Upper lobe of left lung (tissue), 4 donors: ENCODE results near the gene HPS1.

Source experiments
- EP300 ChIP-seq, 4 donors: sonication (generic); formaldehyde crosslinking; IDR thresholded peaks; one replicate each; pipeline ENCODE4 v1.5.1; 2017; ENCODE audit warnings: antibody characterized with exemption in 4 of 4, control low read depth in 2 of 4
- POLR2A ChIP-seq, 4 donors: fragments of 450-650 bp; IDR thresholded peaks; one replicate each; pipeline ENCODE4 v1.5.1; 2016 to 2017; ENCODE audit warnings: antibody characterized with exemption in 4 of 4, mild to moderate bottlenecking in 2 of 4
- POLR2AphosphoS5 ChIP-seq, 2 donors: sonication (generic); formaldehyde crosslinking; IDR thresholded peaks; one replicate each; pipeline ENCODE4 v1.5.1; 2017; ENCODE audit warnings: antibody characterized with exemption in 2 of 2
- TF ChIP-seq, protein P1 (sequence below), 6 experiments: fragments of 450-650 bp in 4 of 6; fragments of 200-600 bp in 2 of 6; sonication (generic) in 2 of 6; IDR thresholded peaks; one replicate each; pipeline ENCODE4 v1.5.1; 2016 to 2019; ENCODE audit warnings: antibody characterized with exemption in 6 of 6

DNA sequence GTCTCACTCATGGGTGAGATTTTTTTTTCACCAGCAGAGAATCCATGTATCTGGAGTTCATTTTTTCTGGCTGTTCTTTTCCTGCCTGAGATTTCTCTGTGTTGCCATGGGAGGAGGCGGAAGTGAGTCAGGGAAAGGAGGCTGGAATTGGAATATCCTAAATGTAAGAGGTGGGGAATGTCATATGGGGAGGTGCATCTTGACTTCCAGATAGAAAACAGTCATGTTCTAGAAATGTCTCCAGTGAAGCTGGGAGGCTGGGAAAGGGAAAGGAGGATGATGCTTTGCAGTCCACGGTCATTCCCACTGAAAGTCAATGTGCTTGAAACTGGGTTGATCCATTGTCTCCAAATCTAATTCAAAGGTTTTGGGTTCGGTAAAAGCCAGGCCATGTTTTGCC lies 39.7 kb upstream of the HPS1 start:
- TF ChIP-seq, protein P1, sequence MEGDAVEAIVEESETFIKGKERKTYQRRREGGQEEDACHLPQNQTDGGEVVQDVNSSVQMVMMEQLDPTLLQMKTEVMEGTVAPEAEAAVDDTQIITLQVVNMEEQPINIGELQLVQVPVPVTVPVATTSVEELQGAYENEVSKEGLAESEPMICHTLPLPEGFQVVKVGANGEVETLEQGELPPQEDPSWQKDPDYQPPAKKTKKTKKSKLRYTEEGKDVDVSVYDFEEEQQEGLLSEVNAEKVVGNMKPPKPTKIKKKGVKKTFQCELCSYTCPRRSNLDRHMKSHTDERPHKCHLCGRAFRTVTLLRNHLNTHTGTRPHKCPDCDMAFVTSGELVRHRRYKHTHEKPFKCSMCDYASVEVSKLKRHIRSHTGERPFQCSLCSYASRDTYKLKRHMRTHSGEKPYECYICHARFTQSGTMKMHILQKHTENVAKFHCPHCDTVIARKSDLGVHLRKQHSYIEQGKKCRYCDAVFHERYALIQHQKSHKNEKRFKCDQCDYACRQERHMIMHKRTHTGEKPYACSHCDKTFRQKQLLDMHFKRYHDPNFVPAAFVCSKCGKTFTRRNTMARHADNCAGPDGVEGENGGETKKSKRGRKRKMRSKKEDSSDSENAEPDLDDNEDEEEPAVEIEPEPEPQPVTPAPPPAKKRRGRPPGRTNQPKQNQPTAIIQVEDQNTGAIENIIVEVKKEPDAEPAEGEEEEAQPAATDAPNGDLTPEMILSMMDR (IDR thresholded peaks at IDR 0.05), result no peak
- TF ChIP-seq POLR2A (IDR thresholded peaks at IDR 0.05) (no peak), EP300 (IDR thresholded peaks at IDR 0.05) (no peak), POLR2AphosphoS5 (IDR thresholded peaks at IDR 0.05) (no peak)
